Activated CD4-positive, CD25-positive, alpha-beta regulatory T cell treated with anti-CD3 and anti-CD28 coated beads, Interleukin-2, amount 50 U/mL, for 72 hours (primary cell): ENCODE data around the gene ARRDC4.

Experiments used
- DNase-seq: peaks from one replicate; pipeline ENCODE4 v3.0.0; 2021

The ARRDC4 gene

GRCh38 chr15:98000249-98001203, 40.0 kb downstream of the ARRDC4 start:
- DNase-seq, result no peak

- DNase-seq, result no peak
Observed at GRCh38 chr15:98001663-98002194, 41.2 kb downstream of the ARRDC4 start.

GRCh38 chr15:98002419-98002818, 41.9 kb downstream of the ARRDC4 start:
- no peak for DNase-seq

GRCh38 chr15:98002866-98003265, 42.4 kb downstream of the ARRDC4 start:
- no peak for DNase-seq

GRCh38 chr15:98003518-98003917, 43.0 kb downstream of the ARRDC4 start:
- DNase-seq, result no peak

GRCh38 chr15:98003996-98004395, 43.5 kb downstream of the ARRDC4 start:
- no peak for DNase-seq

- DNase-seq, result no peak
Observed at GRCh38 chr15:98005659-98006058, 45.2 kb downstream of the ARRDC4 start.

GRCh38 chr15:98009169-98009568, 48.7 kb downstream of the ARRDC4 start:
- no peak for DNase-seq

GRCh38 chr15:98009971-98010370, 49.5 kb downstream of the ARRDC4 start:
- DNase-seq, result no peak

- DNase-seq, result no peak
Observed at GRCh38 chr15:98012354-98012753, 51.9 kb downstream of the ARRDC4 start.

GRCh38 chr15:98013631-98014030, 53.1 kb downstream of the ARRDC4 start:
- no peak for DNase-seq

- no peak for DNase-seq
Observed at GRCh38 chr15:98017150-98017964, 56.9 kb downstream of the ARRDC4 start.

- no peak for DNase-seq
Observed at GRCh38 chr15:98018761-98019351, 58.4 kb downstream of the ARRDC4 start.
